PC-3 (cell line): ENCODE results near the gene IFT122.

Experiments used
- EZH2 ChIP-seq: fragments of 300-600 bp; sonication (generic); IDR thresholded peaks from one replicate; pipeline ENCODE4 v1.6.1; 2017; ENCODE audit warnings: antibody characterized with exemption, mild to moderate bottlenecking, low read length; ENCODE audit not compliant: unreplicated experiment
- EZH2phosphoT487 ChIP-seq: fragments of 300-600 bp; sonication (generic); IDR thresholded peaks from 2 replicates; pipeline ENCODE4 v1.6.1; 2018; ENCODE audit warnings: mild to moderate bottlenecking, antibody characterized with exemption, low read length, borderline replicate concordance
- TF ChIP-seq, protein P1 (sequence below): fragments of 300-600 bp; sonication (generic); conservative IDR thresholded peaks from 2 replicates; pipeline ENCODE4 v1.5.1; 2017; ENCODE audit warnings: antibody characterized with exemption, low read depth, mild to moderate bottlenecking, low read length

DNA sequence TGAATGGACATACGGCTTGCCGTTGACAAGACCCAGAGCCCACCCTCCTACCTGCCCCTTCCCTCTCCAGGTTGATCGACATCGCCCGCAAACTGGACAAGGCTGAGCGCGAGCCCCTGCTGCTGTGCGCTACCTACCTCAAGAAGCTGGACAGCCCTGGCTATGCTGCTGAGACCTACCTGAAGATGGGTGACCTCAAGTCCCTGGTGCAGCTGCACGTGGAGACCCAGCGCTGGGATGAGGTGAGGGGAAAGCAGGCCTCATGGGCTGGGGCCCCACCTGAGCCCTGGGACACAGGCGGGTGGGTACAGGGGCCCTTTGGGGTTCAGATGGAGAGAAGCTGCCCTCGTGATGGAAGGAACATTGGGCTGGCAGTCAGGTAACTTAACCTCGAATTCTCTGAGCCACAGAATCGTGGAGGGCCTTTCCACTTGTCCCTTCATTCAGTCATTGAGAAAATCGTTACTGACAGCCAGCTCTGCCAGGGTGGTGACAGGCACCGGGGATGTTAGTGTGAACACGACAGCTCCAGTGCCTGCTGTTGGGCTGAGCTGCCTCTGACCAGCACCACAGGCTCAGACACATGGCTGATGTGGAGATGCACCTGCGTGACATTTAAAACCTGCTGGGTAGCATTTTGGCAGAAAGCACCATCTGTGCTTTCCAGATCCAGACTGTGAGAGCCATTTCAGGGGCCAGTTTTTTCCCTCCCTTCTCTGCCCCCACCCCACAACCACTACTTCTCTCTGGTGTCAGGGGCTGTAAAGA lies 62.8 kb downstream of the IFT122 start:
- TF ChIP-seq, protein P1, sequence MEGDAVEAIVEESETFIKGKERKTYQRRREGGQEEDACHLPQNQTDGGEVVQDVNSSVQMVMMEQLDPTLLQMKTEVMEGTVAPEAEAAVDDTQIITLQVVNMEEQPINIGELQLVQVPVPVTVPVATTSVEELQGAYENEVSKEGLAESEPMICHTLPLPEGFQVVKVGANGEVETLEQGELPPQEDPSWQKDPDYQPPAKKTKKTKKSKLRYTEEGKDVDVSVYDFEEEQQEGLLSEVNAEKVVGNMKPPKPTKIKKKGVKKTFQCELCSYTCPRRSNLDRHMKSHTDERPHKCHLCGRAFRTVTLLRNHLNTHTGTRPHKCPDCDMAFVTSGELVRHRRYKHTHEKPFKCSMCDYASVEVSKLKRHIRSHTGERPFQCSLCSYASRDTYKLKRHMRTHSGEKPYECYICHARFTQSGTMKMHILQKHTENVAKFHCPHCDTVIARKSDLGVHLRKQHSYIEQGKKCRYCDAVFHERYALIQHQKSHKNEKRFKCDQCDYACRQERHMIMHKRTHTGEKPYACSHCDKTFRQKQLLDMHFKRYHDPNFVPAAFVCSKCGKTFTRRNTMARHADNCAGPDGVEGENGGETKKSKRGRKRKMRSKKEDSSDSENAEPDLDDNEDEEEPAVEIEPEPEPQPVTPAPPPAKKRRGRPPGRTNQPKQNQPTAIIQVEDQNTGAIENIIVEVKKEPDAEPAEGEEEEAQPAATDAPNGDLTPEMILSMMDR: no peak
- TF ChIP-seq EZH2phosphoT487 (no peak), EZH2 (no peak)
